NK-92 (cell line): Measurements from ENCODE around the gene DMTF1.
"Not testable (repeated sequence)": the region's sequence is repeated elsewhere in the genome, so short reads cannot be mapped to it uniquely, and the experiment has no call there.

Experiments
- DNase-seq: peaks from one replicate; lab custom pipeline; 2025; ENCODE audit not compliant: unreplicated experiment; lab: John Stamatoyannopoulos, UW

The DMTF1 gene

DNA sequence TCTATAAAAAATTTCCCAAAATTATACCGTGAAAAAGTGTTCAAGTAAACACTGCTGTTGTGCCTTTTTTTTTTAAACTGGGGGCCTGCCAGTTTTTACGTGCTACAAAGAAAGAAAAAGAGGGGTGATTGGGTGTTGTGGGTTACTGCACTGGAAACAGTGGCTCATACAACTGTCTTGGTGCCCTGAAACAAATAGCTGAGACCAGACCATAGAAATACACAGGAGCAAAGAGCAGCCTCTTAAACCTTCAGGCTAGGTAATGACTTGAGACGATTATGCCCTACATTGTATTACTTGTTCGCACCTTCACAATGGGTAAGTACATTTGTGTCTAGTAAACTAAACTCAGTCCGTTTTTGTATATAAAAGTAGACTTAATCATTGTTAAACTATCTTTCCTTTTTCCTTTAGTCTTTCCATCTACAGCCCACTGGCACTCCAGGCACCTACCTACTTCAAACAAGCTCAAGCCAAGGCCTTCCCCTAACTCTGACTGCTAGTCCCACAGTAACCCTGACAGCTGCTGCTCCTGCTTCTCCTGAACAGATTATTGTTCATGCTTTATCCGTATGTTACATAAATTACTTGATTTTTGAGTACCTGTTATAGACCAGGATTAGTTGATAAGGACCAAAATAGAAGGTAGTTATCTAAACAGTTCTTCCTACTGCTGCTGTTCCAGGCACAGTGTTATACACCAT is 40.7 kb downstream of the DMTF1 start:
- DNase-seq = no peak

DNA sequence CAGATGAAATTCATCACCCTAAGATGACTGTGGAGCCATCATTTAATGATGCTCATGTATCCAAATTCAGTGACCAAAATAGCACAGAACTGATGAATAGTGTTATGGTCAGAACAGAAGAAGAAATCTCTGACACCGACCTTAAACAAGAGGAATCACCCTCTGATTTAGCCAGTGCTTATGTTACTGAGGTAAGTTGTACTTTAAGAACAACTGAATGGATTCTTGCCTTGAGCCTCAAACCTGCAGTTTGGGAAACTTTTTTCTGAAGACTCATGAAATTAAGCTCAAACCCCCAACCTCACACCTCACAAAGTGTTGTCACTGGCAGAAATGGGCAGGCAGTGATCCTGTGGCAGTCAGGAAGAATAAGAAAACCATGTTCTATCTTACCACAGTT is 41.7 kb downstream of the DMTF1 start:
- DNase-seq = no peak

DNA sequence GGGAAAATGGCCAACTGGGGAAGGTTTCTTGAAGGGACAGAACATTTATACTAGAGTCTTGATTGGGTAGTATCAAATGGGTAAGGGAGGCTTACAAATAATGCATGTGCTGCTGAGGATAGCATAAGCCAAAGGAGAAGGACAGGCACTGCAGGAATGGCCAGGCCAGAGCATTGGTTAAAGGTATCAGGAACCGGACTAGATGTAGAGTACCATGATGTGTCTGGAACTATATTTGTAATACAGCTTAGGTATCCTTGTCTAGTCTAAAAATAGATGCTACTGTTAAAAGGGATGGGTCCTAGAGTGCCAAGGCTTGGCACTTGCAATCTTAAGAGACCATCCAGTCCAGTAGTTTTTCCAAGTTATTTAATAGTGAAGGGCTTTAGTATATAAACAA is 47.0 kb downstream of the DMTF1 start:
- no peak for DNase-seq

DNA sequence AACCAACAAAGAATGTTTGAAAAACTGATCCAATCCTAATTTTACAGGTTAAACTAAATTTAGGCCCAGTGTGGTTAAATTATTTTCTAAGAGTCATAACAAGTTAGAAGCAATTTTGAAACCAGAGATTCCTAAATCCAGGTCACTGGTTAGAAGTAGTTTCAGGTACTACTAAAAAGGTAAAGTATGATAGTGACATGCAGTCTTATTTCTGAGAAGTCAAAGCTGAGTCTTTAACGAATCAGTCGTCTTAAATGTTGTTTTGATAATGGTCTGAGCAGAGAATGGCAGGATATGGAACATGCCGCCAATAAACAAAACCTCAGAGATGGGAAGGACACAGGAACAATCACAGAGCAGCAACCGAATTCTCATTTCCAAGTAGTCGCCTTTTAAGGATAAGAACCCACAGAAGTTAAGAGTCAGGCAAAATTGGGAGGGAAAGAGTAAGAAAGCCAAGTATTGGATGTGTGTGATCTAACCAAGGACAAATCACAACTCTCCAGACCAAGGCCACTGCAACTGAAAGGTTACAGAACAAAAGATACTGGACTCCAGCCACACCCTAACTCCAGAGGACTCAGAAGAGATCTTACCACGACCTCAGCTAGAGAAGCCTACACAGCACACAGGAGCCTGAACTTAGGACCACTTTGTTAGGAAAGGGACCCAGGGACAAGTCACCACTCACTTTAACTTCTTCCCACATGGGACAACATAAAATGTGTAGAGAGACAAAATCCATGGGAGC is 47.6 kb downstream of the DMTF1 start:
- no peak for DNase-seq

DNA sequence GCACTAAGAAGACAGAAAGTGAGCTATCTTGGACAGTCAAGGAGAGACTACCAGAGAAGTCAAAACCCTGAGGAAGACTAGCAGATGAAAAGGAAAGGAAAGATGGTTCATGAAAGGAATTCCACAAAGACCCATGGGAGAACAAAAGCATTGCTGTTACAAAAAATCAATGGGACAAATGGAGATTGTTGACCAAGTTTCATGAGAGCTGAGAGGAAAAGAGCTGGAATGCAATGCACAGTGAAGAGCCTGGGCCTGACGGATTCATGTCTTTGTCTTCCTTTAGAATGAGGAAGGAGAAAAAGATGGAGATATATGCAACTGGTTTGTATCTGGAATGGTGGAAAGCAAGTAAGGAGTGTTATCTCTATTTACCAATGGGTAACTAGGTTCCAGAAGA is 50.0 kb downstream of the DMTF1 start:
- DNase-seq = no peak

- DNase-seq = no peak
Measured at GRCh38 chr7:87202705-87203104, 50.5 kb downstream of the DMTF1 start.

DNA sequence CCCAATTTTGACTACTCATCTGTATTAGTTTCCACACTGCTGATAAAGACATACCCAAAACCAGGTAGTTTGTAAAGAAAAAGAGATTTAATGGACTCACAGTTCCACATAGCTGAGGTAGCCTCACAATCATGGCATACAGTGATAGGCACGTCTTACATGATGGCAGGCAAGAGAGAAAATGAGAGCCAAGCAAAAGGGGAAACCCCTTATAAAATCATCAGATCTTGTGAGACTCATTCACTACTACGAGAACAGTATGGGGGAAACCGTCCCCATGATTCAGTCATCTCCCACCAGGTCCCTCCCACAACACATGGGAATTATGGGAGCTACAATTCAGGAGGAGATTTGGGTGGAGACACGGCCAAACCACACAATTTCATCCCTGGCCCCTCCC is 51.7 kb downstream of the DMTF1 start:
- not testable (repeated sequence) for DNase-seq

GRCh38 chr7:87204933-87205332 is 52.7 kb downstream of the DMTF1 start:
- no peak for DNase-seq

DNA sequence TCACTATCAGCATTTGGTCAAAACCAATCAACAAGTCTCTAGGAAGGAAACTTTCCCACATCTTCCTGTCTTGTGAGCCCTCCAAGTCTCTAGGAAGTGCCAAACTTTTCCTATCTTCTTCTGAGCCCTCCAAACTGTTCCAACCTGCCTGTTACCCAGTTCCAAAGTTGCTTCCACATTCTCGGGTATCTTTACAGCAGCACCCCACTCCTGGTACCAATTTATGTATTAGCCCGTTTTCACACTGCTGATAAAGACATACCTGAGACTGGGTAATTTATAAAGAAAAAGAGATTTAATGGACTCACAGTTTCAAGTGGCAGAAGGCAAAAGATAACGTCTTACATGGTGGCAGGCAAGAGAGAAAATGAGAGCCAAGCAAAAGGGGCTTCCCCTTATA is 53.4 kb downstream of the DMTF1 start:
- not testable (repeated sequence) for DNase-seq

- no peak for DNase-seq
Measured at GRCh38 chr7:87206361-87206760, 54.1 kb downstream of the DMTF1 start.

DNA sequence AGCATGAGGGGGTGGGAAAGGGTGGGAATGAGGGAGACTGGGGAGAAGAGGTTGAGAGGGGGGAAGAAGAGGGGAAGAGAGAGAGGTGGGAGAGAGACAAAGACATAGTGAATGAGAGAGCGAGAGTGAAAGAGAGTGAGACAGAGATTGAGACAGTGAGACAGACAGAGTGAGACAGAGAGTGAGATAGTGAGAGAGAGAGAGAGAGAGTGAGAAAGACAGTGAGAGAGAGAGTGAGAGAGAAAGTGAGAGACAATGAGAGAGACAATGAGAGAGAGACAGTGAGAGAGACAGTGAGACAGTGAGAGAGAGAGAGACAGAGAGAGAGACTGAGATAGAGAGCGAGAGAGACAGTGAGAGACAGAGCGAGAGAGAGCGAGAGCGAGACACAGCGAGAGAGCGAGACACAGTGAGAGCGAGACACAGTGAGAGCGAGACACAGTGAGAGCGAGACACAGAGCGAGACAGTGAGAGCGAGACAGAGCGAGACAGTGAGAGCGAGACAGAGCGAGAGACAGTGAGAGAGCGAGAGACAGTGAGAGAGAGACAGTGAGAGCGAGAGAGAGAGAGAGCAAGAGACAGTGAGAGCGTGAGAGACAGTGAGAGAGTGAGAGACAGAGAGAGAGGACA is 57.2 kb downstream of the DMTF1 start:
- no peak for DNase-seq

GRCh38 chr7:87210506-87210905 is 58.3 kb downstream of the DMTF1 start:
- DNase-seq = no peak

DNA sequence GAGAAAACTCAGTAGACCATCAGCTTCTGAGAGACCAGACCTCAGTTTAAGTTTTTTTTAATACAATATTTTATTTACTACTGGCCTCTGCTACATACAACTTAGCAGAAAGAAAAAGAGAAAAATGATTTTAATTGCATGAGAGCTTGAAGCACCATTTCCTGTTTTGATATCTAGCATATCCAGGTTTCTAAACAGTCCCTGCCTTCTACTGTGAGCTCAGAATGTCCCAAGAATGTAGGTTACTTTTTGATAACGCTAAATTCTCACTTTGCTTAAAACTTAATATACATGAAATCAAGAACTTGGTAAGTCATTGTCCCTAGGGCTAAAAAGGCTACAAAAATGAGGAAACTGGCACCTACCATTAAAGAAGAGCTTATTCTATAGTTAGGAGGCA is 60.2 kb downstream of the DMTF1 start:
- DNase-seq = no peak

DNA sequence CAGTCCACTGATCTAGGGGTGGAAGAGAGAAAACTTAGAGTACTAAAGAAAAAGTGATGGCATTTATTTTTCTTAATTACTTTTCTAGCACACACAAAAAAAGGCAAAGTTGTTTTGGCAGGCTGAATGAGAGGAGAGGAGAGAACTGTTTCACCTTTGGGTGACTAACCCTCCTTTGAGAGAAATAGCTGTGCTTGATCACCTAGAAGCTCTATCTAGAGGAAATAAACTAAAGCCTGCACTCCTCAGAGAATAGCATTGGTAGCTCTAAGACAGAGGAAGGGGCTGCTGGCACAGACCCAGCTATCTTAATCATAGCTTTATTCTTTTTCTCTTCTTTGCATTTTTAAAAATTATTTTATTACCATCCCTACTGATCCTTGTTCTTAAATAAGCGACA is 61.0 kb downstream of the DMTF1 start:
- DNase-seq = no peak

DNA sequence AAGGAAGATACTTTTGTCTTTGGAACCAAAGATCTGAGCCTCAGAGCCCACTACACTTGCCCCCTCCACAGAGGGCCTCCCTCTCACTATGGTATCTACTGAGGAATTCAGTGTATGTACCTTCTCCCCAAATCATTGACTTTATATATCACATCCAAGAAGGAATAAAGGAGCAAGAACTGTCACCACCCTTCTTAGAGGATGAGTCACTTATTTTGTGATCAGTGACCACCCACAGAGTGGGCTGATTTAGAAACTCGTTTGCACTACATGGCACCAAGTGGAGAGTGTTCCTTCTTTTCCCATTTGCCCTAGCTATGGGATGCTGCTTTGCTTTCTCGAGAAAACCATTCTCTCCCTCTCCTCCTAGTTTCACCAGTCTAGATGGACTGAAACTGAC is 61.6 kb downstream of the DMTF1 start:
- DNase-seq = no peak

DNA sequence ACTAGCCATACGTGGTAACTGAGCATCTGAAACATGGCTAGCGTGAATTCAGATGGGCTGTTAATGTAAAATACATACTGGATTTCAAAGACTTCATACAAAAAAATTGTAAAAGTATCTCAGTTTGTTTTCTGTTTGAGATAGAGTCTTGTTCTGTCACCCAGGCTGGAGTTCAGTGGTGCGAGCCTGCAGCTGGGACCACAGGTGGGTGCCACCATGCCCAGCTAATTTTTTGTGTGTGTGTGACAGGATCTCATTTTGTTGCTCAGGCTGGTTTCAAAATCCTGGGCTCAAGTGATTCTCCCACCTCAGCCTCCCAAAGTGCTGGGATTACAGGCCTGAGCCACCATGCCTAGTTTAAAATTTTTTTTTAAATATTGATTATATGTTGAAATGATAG is 62.8 kb downstream of the DMTF1 start:
- no peak for DNase-seq

DNA sequence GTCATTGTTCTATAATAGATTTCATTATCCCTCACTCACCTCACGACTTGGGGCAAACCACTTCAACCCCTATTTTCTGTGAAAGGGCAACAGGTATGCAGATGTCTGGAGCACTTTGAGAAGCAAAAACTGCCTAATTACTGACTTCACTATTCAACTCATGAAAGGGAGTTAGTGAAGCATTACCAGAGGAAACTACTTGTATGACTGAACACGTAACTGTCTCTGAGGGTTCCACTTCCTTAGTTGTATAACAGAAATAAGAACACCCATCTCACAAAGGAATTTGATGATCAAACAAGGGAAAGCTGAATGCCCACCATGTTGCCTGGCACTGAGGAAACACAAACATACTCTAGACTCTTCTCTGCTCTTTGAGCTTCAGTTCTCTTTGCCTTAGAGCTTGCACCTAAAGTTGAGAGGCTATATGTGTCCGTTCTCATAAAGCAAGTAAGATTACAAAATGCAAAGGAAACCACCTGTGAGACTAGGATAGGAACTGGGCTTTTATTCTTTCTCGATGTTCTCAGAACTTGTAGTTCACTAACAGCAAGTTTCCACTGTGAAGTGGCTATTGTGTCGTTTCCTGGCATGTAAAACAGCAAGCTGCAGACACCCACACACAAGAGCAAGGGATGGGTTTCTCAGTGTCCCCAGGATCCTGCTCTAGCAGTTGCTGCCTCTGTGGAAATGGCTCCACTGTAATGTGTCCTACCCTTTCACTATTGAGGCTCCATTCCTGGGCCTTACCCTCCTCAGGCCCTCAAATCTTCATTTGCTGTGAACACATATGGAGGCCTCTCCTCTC is 64.7 kb downstream of the DMTF1 start:
- DNase-seq = no peak

GRCh38 chr7:87217983-87218653 is 65.9 kb downstream of the DMTF1 start:
- no peak for DNase-seq

DNA sequence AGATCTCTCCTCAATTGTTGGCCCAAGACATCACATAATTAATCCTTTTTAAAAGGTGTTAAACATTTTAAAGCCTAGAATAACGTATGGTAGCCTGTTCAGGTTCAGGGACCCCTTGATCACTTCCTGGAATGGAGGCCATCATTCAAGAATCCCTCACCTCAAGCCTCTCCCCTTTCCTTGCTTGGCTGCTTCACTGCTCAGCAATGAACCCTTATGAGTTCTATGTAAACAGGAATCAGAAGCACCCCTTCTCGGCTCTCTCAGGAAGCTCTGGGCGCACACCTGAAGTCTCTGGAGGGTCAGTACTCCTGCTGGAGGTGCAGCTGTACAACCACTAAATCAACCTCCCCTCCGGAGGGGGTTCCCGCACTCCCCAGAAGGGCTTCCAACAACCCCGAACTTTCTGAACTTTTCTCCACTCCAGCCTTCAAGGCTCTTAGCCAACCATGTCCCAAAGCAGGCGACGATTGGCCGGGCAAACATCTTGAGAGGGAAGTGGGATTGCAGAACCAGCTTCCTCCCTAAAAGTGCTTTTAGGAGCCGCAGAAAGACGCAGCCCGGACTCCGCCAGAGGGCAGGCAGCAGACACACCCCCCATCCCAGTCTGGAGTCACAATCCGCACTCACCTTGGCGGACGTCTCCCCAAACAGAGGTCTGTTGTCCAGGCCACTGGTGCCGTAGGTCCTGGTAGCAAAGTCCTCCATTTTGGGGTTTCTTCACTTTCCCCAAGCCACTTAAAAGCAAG is 66.7 kb downstream of the DMTF1 start:
- no peak for DNase-seq

- peak; percentile 33 for DNase-seq
Measured at GRCh38 chr7:87219545-87220025, 67.3 kb downstream of the DMTF1 start, which contains the start of gene TMEM243. Gene TMEM243, minus strand, starts transcription at chr7:87219732. Its CDS starts 229 bp downstream, at chr7:87219503.
